Measurements from ENCODE around the gene DDX10.

- TF ChIP-seq POLR2A (IDR thresholded peaks at IDR 0.05) (no peak), CTCF (IDR thresholded peaks at IDR 0.05) (no peak)
Observed at GRCh38 chr11:108726077-108726800, 61.4 kb downstream of the DDX10 start.
